GM21576 (cell line): ENCODE results near the gene TBXAS1.
A peak's percentile ranks its signal among the peaks of the same experiment; 100 is the strongest.
"Not testable (repeated sequence)": the region's sequence is repeated elsewhere in the genome, so short reads cannot be mapped to it uniquely, and the experiment has no call there.

Experiments used
- ATAC-seq: cut with Tn5 transposase; IDR thresholded peaks from one replicate; pipeline ENCODE4 v1.9.1; 2021; ENCODE audit warnings: mild to moderate bottlenecking, moderate library complexity; ENCODE audit not compliant: unreplicated experiment

The TBXAS1 gene

DNA sequence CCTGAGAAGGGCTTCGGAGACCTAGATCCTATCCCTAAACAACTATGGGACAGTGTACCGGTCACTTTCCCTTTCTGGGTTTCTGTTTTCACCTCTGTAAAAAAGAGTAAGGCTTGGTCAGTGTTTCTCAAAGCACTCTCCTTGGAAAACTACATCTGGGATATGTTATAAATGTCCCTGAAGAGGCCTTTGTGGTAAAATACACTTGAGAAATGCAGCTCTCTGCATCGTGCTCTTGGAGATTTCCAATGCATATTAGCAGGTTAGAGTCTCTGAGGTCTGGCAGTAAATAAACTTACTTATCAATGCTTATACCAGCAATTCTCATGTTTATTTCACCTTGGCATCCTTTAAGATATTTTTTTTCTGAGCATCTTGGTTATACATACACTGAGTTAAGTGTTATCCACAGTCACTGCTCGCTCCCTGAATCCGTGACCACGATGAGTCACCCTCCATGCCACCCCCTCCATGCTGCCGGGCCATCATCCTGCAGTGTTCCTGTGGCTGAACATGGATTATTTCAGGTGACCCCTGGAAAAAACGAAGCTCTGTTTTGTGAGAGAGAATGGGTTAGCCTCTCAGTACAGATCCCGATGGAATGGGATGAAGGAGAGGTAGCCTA is 3.3 kb upstream of the TBXAS1 start:
- no peak for ATAC-seq

DNA sequence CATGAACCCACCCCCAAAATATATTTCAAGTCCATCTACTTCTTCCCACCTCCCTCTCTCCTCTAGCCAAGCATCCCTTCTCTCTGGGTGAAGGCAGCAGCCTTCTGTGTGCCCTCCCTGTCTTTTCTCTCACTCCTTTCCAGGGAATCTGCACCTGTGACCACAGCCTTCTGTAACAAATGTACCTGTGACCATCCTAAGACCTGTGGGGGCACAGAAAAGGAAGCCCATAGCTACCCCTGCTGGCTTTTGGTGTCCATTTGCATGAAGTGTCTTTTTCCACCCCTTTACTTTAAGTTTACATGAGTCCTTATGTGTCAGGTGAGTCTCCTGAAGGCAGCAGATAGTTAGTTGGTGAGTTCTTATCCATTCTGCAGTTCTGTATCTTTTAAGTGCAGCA is 2.0 kb upstream of the TBXAS1 start:
- ATAC-seq, result no peak

DNA sequence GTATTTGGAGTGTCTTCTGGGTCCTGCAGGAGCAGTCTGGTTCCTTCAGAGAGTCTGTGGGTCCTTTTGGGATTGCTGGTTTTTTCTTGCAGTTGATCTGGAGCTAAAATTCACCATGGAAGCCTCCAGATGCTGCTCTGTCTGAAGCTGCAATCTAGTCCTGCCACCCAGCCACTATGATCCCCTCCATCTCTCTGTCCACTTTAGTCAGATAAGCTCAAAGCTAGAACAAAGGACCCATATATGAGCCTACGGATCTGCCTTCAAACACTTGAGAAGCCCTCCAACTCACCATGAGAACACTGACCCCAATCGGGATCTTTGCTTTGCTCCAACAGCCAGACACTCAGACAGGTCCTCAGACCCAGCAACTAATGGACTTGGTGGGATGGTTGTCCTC is 618 bp upstream of the TBXAS1 start:
- ATAC-seq, result no peak

DNA sequence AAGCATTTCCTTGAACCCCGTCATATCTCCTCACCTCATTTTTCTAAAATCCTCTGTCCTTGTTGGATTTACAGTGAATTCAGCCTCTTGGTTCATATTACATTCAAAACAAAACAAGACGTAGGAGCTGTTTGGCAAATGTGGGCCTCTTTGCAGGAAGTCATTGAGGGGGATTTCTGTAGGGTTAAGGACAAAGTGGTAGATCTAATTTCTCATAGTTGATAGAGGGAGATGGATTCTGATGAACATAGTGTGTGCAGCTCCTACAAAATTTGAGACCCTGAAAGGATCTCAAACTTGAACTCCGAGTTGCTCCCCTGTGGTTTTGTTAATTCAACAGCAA is 682 bp downstream of the TBXAS1 start:
- ATAC-seq, result no peak

DNA sequence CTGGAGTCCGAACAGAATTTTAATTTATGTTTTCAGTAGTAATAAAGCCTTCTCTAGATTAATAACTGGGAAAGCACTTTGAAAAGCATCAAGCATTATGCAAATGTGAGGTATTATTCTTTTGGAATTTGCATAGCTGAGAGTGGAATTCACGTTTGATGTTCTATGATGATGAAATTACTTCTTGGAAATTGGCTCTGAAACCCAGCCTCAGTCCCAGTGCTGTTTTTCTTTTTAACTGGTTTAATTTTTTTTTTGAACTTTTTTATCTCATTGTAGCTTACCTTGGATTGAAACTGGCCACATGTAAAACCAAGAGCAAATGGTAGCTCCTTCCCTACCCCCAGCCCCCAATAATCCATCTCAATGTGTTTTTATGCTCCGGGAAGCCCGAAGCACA is 1.2 kb downstream of the TBXAS1 start:
- no peak for ATAC-seq

DNA sequence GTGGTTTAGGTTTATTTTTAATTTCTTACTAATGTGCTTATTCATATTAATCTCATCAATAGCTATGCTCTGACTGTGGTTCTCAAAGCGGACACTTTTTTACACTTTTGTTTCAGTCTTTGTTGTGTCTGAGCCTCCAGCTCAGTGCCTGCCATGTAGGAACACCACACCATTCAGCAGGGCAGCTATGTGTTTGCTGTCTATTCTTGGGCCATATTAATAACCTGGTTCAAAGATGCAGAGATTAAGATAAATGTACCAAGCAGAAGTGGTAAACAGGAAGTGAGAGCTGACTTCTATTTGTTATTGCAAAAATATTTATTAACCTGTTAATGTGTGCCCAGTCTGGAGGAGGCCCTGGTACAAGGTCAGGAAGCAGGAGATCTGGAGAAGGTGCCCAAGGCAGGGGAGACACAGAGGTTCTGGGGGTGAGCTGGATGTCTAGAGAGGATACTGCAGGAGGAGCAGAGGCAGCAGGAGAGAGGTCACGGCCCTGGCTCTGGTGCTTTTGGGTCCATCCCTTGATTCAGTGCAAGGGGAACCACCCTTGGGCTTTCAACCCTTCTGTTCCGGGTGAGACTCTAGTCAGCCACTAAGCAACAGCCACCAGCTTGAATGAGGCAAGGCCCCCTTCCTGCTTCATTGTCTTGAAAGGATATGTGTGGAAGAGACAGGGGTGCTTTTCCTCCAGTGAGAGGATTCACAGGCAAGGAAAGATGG is 1.9 kb downstream of the TBXAS1 start:
- ATAC-seq, result no peak

DNA sequence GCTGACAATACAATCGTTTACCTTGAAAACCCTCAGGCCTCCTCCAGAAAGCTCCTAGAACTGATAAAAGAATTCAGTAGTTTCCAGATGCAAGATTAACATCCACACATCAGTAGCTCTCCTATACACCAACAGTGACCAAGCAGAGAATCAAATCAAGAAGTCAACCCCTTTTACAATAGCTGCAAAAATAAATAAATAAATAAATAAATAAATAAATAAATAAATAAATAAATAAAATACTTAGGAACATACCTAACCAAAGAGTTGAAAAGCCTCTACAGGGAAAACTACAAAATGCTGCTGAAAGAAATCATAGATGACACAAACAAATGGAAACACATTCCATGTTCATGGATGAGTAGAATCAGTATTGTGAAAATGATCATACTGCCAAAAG is 6.8 kb downstream of the TBXAS1 start:
- ATAC-seq, result not testable (repeated sequence)

DNA sequence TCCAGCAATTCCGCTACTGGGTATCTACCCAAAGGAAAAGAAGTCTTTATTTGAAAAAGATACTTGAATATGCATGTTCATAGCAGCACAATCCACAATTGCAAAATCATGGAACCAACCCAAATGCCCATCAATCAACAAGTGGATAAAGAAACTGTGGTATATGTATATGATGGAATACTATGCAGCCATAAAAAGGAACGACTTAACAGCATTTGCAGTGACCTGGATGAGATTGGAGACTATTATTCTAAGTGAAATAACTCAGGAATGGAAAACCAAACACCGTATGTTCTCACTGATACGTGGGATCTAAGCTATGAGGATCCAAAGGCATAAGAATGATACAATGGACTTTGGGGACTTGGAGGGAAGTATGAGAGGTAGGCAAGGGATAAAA is 8.2 kb downstream of the TBXAS1 start:
- ATAC-seq, result not testable (repeated sequence)

DNA sequence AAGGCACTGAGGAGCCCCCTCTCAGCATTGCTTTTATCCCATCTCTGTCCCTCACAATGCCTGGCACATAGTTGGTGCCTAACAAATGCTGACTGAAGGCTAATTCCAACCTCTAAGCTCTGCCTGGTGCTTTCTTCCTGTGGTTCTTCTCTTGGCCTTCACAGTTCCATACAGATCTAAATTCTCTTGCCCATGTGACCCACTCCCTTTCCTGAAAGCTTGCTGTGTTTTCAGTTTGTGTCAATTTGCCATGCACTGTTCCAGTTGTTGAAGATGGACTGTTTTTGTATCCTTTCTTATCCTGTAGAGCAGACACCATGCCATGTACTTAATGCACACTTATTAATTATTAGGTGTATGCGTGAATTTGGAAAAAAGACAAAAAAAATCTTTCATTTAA is 9.2 kb downstream of the TBXAS1 start:
- ATAC-seq, result no peak

DNA sequence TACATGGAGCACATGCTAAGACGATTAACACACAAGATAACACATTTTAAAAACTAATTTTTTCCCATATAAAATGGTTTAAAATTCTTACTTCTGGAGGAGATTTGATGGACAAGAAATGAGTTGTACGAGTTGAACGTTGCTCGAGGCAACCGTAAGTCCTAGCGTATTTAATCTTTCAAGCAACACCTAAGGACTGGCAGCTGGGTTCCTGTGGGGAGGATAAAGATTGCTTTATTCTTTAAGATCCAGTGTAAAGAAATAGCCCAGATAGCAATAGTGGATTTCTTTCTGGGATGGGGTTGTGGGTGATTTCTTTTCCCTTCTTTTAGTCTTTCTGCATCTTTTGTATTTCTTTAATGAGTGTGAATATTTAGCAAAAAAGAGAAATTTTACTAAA is 9.8 kb downstream of the TBXAS1 start:
- no peak for ATAC-seq

DNA sequence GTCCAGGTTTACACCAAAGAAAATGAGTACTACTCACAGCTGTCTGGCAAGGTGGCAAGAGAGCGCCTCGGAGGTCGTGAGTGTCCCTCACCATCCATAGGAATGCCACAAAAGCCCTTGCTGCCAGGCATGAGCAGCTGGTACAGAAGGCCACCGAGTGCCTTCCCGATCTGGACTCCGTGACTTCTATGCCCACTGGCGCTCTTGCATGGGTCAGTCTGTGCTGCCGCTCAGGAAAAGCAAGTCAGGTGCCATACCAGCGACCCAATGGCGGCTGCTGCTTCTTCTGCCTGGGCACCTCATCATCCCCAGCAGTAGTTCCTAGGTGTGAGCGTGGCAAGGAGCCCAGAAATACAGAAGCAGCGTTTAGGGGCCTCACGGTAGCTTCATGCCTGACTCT is 11.7 kb downstream of the TBXAS1 start:
- ATAC-seq, result no peak

DNA sequence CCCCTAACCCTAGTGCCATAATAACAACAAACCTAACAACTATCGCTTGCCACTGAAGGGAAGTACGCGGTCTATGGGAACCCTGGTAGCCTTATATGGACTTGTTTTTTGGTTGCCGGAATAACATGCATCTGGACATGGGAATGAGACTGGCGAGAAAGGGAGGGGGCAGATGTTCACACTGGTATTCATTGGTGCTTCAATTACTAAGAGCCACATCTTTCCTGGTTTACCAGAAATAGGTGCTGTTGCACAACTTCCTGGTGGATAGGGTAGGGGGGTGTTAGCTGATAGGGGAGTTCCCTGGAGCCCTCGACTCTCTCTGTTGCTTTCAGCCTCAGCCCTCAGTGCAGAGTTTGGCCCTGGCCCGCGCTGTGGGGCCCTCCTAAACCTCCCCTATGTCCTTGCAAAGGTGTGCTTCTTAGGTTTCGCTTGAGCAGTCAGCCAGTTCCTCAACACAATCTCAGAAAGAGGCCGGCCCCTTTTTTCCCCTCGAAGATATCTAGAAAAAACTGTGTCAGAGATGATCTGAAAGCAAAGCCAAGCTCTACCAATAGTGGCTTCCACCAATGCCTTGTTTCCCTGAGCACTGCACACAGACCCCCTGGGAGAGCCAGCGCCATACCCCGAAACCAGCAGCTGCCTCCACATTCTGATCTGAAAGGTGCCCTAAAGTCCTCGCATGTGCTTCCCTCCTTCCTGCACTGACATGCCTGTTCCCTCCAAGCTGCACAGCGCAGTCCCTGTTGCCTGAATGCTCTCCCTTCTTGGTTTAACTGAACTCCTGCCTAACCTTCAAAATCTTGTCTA is 13.5 kb downstream of the TBXAS1 start:
- peak; percentile 92 for ATAC-seq

DNA sequence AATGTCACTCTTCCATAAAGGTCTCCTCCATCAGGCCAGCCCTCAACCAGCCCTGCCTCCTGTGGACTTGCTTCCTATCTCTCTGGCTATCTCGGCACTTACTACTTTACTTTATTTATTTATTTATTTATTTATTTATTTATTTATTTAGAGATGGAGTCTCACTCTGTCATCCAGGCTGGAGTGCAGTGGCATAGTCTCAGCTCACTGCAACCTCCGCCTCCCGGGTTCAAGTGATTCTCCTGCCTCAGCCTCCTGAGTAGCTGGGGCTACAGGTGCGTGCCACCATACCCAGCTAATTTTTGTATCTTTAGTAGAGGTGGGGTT is 14.1 kb downstream of the TBXAS1 start:
- ATAC-seq, result not testable (repeated sequence)

DNA sequence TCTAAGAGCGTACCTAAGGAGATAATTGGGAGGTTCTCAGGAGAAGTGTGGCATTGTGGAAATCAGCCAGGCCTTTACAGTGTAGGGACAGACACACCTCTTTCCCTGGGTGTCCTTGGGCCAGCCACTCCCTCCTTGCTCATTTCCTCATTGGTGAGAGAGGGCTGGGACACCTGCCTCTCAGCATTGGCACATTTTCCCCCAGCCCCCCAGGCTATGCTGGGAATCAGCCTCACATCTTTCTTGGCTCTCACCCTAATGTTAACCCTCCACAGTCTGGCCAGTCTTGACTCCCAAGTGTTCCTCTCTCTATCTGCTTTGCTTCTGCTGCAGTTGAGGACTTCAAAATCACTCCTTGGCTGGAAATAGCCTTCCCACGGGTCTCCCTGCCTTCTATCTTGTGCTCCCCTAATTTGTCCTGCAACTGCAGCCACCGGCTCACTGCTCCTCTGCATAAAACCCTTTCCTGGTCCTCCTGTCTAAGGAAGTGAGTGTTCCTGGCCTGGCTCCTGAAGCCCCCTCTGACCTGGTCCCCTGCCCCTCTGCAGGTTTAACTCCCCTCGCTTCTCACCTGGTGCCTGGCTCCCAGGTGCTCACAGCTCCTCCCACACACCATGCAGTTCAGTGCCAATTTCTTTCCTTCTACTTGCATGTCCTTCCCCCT is 15.8 kb downstream of the TBXAS1 start:
- no peak for ATAC-seq

DNA sequence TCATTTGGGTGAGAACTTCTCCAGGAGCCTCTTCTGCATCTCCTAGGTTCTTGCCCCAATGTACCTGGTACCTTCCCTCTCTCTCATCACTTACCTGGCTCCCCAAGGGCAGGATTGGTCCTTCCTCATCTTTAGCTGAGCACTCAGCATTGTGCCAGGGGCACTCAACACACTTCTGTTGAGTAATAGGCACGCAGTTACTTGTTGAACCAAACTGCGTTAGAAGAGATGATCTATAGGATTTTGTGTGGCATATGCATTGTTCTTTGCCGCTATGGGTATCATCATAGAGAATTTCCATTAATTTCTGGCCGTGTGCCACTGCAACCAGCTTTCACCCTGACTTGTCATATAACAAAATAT is 16.4 kb downstream of the TBXAS1 start:
- ATAC-seq, result no peak

DNA sequence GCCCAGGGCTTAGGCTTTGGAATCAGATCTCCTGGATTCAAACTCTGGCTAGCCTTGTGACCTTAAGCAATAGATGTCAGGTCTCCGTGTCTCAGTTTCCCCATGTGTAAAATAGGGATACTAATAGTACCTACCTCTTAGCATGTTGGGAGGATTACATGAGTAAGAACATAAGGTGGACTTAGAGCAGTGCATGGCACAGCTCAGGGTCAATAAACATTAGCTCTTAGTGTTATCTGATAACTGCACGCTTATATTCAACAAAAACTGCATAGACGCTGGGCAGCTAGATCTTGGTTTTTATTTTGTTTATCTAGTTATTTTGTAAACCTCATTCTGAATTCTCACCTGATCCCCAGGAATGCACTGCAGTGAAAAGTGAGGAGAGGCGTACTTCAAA is 17.2 kb downstream of the TBXAS1 start:
- ATAC-seq, result no peak

DNA sequence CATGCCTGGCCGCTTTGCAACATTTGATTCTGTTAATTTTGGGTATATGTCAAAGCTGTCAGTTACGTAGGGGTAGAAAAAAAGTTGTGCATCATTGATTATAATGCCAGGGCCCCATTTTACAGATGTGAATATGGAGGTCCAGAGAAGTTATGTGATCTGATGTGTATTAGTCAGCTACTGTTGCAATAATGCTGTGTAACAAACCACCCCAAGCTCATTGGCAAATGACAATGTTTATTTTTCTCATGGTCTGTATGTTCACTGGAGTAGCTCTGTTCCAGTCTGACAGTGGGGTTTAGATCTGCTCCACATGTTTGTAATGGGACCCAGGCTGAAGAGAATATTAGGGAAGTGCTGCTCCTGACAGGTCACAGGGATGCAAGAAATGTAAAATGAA is 19.2 kb downstream of the TBXAS1 start:
- ATAC-seq, result no peak

DNA sequence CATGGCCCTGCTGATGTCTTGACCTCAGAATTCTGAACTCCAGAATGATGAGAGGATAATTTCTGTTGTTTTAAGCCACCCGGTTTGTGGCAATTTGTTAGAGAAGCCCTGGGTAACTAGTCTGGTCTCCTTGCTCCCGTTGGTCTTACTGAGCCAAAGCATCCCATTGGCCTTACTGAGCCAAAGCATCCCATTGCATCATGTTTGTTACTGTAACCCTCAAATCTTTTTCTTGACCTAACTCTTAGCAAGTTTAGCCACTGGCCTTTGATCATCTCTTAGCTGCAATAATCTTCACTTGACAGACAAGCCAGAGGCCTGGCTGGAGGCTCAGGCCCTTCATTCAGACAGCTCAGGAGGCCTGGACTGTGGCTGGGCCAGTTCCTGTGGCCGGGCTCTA is 21.8 kb downstream of the TBXAS1 start:
- ATAC-seq, result no peak

DNA sequence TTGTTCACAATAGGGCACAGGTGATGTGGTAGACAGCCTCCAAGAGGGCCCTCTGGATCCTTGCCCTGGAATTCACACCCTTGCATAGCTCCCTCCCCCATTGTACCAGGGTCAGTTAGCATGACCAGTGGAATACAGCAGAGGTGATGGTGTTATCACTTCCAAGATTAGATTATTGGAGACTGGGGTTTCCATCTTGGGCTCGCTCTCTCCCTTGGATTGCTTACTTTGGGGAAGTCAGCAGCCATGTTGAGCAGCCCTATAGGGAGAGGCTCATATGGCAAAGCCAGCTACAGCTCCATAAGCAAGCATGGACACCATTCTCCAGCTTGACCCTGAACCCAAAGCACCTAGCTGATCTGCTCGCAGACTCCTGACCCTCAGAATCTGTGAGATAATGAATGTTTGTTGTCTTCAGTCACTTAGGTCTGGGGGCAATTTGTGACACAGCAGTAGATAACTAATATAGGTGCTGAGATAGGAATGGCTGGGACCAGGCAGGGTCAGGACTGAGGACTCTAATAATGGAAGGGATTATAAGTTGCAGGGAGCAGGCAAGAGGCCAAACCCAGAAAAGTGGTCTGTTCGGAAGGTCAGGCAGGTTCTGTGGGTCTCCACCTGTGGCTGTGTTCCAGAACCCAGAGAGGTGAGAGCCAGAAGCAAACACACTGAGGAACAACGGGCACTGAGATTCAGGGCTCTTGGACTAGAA is 22.9 kb downstream of the TBXAS1 start:
- no peak for ATAC-seq

DNA sequence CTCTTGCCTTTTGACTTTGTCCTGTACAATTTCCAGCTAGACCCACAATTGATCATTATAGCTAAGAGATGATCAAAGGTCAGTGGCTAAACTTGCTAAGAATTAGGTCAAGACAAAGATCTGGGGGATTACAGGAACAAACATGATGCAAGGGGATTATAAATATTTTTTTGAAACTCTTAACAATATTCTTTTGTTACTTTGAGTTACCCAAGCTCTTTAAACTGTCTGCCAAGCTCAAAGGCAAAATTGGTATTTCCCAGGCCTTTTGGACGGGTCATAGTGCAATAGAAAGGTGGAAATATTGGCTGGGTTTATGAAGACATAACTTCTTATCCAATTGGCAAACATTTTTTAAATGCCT is 23.4 kb downstream of the TBXAS1 start:
- no peak for ATAC-seq

DNA sequence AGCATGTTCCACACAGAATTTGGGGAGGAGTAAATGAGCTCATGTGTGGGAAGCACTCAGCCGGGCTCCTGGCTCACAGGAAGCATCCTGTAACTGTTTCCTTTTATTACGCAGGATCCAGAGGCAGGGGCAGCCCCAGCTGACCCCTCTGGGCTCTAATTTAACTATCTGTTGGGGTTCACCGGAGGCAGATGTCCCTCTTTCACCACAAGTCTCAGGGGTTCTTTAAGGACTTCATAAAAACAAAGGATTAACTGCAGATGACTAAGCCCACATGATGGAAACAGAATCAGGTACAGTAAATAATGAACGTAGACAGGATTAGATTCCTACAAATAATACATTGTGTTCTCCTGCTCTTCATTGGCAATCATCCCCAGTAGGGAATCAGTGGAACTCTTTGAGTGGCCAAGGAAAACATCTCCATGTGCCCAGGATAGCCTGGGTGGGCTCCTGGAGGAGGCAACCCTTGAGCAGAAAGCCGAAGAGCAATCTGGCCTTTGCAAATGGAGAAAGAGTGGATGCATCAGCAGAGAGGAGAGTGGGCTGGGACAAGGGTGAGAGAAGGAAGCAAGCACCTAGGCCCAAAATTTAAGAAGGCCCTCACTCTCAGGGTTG is 24.6 kb downstream of the TBXAS1 start:
- no peak for ATAC-seq
